CD4-positive, CD25-positive, alpha-beta regulatory T cell (primary cell): Measurements from ENCODE around the gene ZCWPW1. TPM values are rescaled to one million over a fixed set of nuclear protein-coding genes. Genes with fewer than 3 reads are reported as not detected.

ENCODE experiments used
- ATAC-seq, 2 donors: fragments of 150-1000 bp; cut with Tn5 transposase; one replicate each; pipeline ENCODE4 v1.10.0; 2021; ENCODE audit warnings: low read depth in 2 of 2, moderate number of reproducible peaks in 2 of 2, moderate library complexity in 1 of 2
- DNase-seq, 3 donors: peaks; one replicate each; pipeline versions ENCODE4 v3.0.0 to v3.0.0-alpha.2; 2012 to 2022; ENCODE audit warnings: mixed read lengths in 1 of 3
- H3K27ac ChIP-seq: one replicate; pipeline ENCODE4 v1.7.0; 2013; ENCODE audit warnings: mild to moderate bottlenecking, low read length; ENCODE audit not compliant: insufficient read depth, poor library complexity, severe bottlenecking
- H3K27me3 ChIP-seq: one replicate; pipeline ENCODE4 v1.7.0; 2013; ENCODE audit warnings: low read length; ENCODE audit not compliant: control insufficient read depth, insufficient read depth
- H3K36me3 ChIP-seq: one replicate; pipeline ENCODE4 v1.7.0; 2013; ENCODE audit warnings: mild to moderate bottlenecking, low read length, moderate library complexity; ENCODE audit not compliant: control insufficient read depth, insufficient read depth
- H3K4me1 ChIP-seq: 2 replicates; pipeline ENCODE4 v1.7.0; 2013; ENCODE audit warnings: mild to moderate bottlenecking, low read length; ENCODE audit not compliant: insufficient read depth, control insufficient read depth, poor library complexity, severe bottlenecking
- H3K4me3 ChIP-seq: one replicate; pipeline ENCODE4 v1.7.0; 2013; ENCODE audit warnings: low read depth, mild to moderate bottlenecking, low read length, moderate library complexity
- H3K9me3 ChIP-seq, 2 experiments: 1 replicate in 1 of 2; 2 replicates in 1 of 2; pipeline ENCODE4 v1.7.0; 2013; ENCODE audit warnings: low read length in 2 of 2, mild to moderate bottlenecking in 1 of 2, moderate library complexity in 1 of 2; ENCODE audit not compliant: control insufficient read depth in 2 of 2
- H3K27ac Mint-ChIP-seq, 3 donors: one replicate each; pipeline ENCODE4 v1.8.0; 2020 to 2022; ENCODE audit warnings: mild to moderate bottlenecking in 3 of 3, mixed read lengths in 3 of 3, moderate library complexity in 2 of 3
- H3K27me3 Mint-ChIP-seq: one replicate; pipeline ENCODE4 v1.8.0; 2022; ENCODE audit warnings: mild to moderate bottlenecking, mixed read lengths
- H3K36me3 Mint-ChIP-seq: one replicate; pipeline ENCODE4 v1.8.0; 2020; ENCODE audit warnings: mixed read lengths
- H3K4me1 Mint-ChIP-seq, 4 donors: one replicate each; pipeline ENCODE4 v1.8.0; 2020 to 2022; ENCODE audit warnings: mixed read lengths in 4 of 4, mild to moderate bottlenecking in 1 of 4
- H3K4me3 Mint-ChIP-seq, 4 donors: one replicate each; pipeline ENCODE4 v1.8.0; 2020 to 2022; ENCODE audit warnings: mild to moderate bottlenecking in 4 of 4, mixed read lengths in 4 of 4, moderate library complexity in 3 of 4
- H3K9me3 Mint-ChIP-seq, 7 donors: one replicate each; pipeline ENCODE4 v1.8.0; 2020 to 2022; ENCODE audit warnings: mixed read lengths in 7 of 7, mild to moderate bottlenecking in 3 of 7, moderate library complexity in 2 of 7
- polyA plus RNA-seq, 4 donors: library from polyadenylated mRNA; unstranded; fragments of 300-500 nt; fragmentation: Illumina TruSeq; gene quantifications; one replicate each; pipeline ENCODE4 v1.2.3, GENCODE V29; 2021
- total RNA-seq: library from RNA; stranded (reverse); gene quantifications from one replicate; pipeline ENCODE4 v1.2.3, GENCODE V29; 2022

Gene ZCWPW1
- total and polyA plus RNA-seq, 5 donors from 2014 or later = 2.2 to 5.4 (median 4.0) TPM

DNA sequence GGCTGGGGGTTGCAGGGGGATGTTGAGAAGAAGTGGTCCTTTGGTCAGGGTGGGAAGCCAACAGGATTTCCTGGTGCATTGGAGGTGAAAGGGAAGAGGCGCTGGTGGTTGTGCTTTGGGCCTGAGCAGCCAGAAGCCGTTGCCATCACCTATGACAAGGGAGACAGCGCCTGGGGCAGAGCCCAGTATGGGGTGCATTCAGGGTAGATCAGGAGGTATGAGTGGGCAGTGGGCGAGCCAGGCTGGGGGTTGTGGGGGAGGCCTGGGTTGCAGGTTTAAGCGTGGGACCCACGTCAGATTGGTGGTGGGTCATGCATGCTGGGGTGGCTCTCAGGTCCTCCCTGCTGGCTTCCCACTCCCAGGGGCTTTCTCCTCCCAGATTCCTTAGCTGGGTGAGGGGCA is 76.8 kb downstream of the ZCWPW1 start:
- Mint-ChIP-seq H3K27ac (peak overlapping the region in 1 of 3 donors; percentile 71), H3K36me3 (peaks cover 13% of the 10 kb centered on the region), H3K4me3 (no peak overlapping the region), H3K9me3 (no peaks in the 10 kb centered on the region), H3K27me3 (no peaks in the 10 kb centered on the region), H3K4me1 (peaks cover 0 to 15% (median 3%) of the 10 kb centered on the region in 4 donors)
- Histone ChIP-seq H3K4me3 (no peak overlapping the region), H3K27ac (no peak overlapping the region), H3K27me3 (no peaks in the 10 kb centered on the region), H3K36me3 (peaks cover 47% of the 10 kb centered on the region), H3K4me1 (no peaks in the 10 kb centered on the region), H3K9me3 (no peaks in the 10 kb centered on the region)
- no peak for DNase-seq
- no peak for ATAC-seq

Other genes with a start within 250 kb of the ZCWPW1 start
- 46.3 TPM for gene PVRIG, start 208.8 kb downstream of the ZCWPW1 start, total RNA-seq
- 100 to 1,000 TPM in 2 of 4 donors, 10 to 100 TPM in 2; 89.0 to 126 (median 97.6) TPM for gene PVRIG, start 208.8 kb downstream of the ZCWPW1 start, polyA plus RNA-seq
- gene SPDYE3, start 121.0 kb downstream of the ZCWPW1 start, total RNA-seq = not detected
- 1 to 10 TPM; 4.5 to 7.2 (median 6.1) TPM for gene SPDYE3, start 121.0 kb downstream of the ZCWPW1 start, polyA plus RNA-seq
- 88.0 TPM for gene PILRB, start 70.6 kb downstream of the ZCWPW1 start, total RNA-seq
- gene PILRB, start 70.6 kb downstream of the ZCWPW1 start, polyA plus RNA-seq = 1 to 10 TPM; 2.1 to 3.6 (median 2.5) TPM
- gene PILRA, start 55.2 kb downstream of the ZCWPW1 start, total RNA-seq = 13.2 TPM
- under 1 TPM in 2 of 4 donors, not detected in 2; 0.17 to 0.39 TPM for gene PILRA, start 55.2 kb downstream of the ZCWPW1 start, polyA plus RNA-seq
- 73.1 TPM for gene MEPCE, start 1.1 kb upstream of the ZCWPW1 start, total RNA-seq
- gene MEPCE, start 1.1 kb upstream of the ZCWPW1 start, polyA plus RNA-seq = 10 to 100 TPM; 10.2 to 15.9 (median 13.5) TPM
- 52.8 TPM for gene PPP1R35, start 7.8 kb upstream of the ZCWPW1 start, total RNA-seq
- 10 to 100 TPM; 42.3 to 72.2 (median 49.4) TPM for gene PPP1R35, start 7.8 kb upstream of the ZCWPW1 start, polyA plus RNA-seq
- 3.7 TPM for gene SPACDR, start 35.6 kb upstream of the ZCWPW1 start, total RNA-seq
- gene SPACDR, start 35.6 kb upstream of the ZCWPW1 start, polyA plus RNA-seq = under 1 TPM in 2 of 4 donors, not detected in 2; 0.32 TPM
- 113 TPM for gene TSC22D4, start 50.5 kb upstream of the ZCWPW1 start, total RNA-seq
- 10 to 100 TPM; 22.2 to 35.8 (median 33.4) TPM for gene TSC22D4, start 50.5 kb upstream of the ZCWPW1 start, polyA plus RNA-seq
- 0.89 TPM for gene NYAP1, start 55.2 kb upstream of the ZCWPW1 start, total RNA-seq
- gene NYAP1, start 55.2 kb upstream of the ZCWPW1 start, polyA plus RNA-seq = not detected
- 40.8 TPM for gene AGFG2, start 110.5 kb upstream of the ZCWPW1 start, total RNA-seq
- 10 to 100 TPM; 11.7 to 21.6 (median 16.0) TPM for gene AGFG2, start 110.5 kb upstream of the ZCWPW1 start, polyA plus RNA-seq
- gene SAP25, start 145.2 kb upstream of the ZCWPW1 start, total RNA-seq = 47.4 TPM
- under 1 TPM in 1 of 4 donors, not detected in 3; 0.47 TPM for gene SAP25, start 145.2 kb upstream of the ZCWPW1 start, polyA plus RNA-seq
- gene LRCH4, start 157.4 kb upstream of the ZCWPW1 start, total RNA-seq = 350 TPM
- 100 to 1,000 TPM; 115 to 136 (median 126) TPM for gene LRCH4, start 157.4 kb upstream of the ZCWPW1 start, polyA plus RNA-seq
- gene FBXO24, start 157.6 kb upstream of the ZCWPW1 start, total RNA-seq = not detected
- under 1 TPM in 3 of 4 donors, not detected in 1; 0.21 to 0.26 (median 0.22) TPM for gene FBXO24, start 157.6 kb upstream of the ZCWPW1 start, polyA plus RNA-seq
- gene PCOLCE, start 173.7 kb upstream of the ZCWPW1 start, total RNA-seq = 2.8 TPM
- 1 to 10 TPM in 1 of 4 donors, under 1 TPM in 2, not detected in 1; 0.23 to 1.5 (median 0.89) TPM for gene PCOLCE, start 173.7 kb upstream of the ZCWPW1 start, polyA plus RNA-seq
- 13.9 TPM for gene MOSPD3, start 183.8 kb upstream of the ZCWPW1 start, total RNA-seq
- 10 to 100 TPM; 13.8 to 22.9 (median 21.9) TPM for gene MOSPD3, start 183.8 kb upstream of the ZCWPW1 start, polyA plus RNA-seq
- gene TFR2, start 212.8 kb upstream of the ZCWPW1 start, total RNA-seq = 8.0 TPM
- 1 to 10 TPM; 1.2 to 2.0 (median 1.5) TPM for gene TFR2, start 212.8 kb upstream of the ZCWPW1 start, polyA plus RNA-seq
- gene ACTL6B, start 227.7 kb upstream of the ZCWPW1 start, total RNA-seq = not detected
- not detected for gene ACTL6B, start 227.7 kb upstream of the ZCWPW1 start, polyA plus RNA-seq
- gene GNB2, start 245.0 kb upstream of the ZCWPW1 start, total RNA-seq = 160 TPM
- gene GNB2, start 245.0 kb upstream of the ZCWPW1 start, polyA plus RNA-seq = 10 to 100 TPM; 47.2 to 70.0 (median 66.8) TPM